Amygdala (tissue), 56 donors: ENCODE results near the gene MICALL1.
"Not testable (repeated sequence)": the region's sequence is repeated elsewhere in the genome, so short reads cannot be mapped to it uniquely, and the experiment has no call there.

ENCODE experiments used
- DNase-seq, 56 donors: peaks; one replicate each; lab custom pipeline; 2025; lab: John Stamatoyannopoulos, UW

MICALL1 gene

GRCh38 chr22:37925767-37926166 lies 19.7 kb downstream of the MICALL1 start:
- no peak for DNase-seq

GRCh38 chr22:37926358-37926757 lies 20.3 kb downstream of the MICALL1 start:
- no peak for DNase-seq

GRCh38 chr22:37926771-37927636 lies 20.9 kb downstream of the MICALL1 start:
- DNase-seq = no peak

GRCh38 chr22:37927637-37927936 lies 21.5 kb downstream of the MICALL1 start:
- no peak for DNase-seq

- DNase-seq = no peak
Measured at GRCh38 chr22:37929390-37929789, 23.3 kb downstream of the MICALL1 start.

- peak in 17 of 56 donors; percentile 4 to 57 (median 21) for DNase-seq
Measured at GRCh38 chr22:37930270-37930951, 24.3 kb downstream of the MICALL1 start.

GRCh38 chr22:37930952-37931440 lies 24.9 kb downstream of the MICALL1 start:
- DNase-seq = no peak

- no peak for DNase-seq
Measured at GRCh38 chr22:37931893-37932389, 25.8 kb downstream of the MICALL1 start.

- DNase-seq = no peak
Measured at GRCh38 chr22:37932401-37932800, 26.3 kb downstream of the MICALL1 start.

GRCh38 chr22:37932821-37933578 lies 26.9 kb downstream of the MICALL1 start:
- peak in 1 of 56 donors; percentile 7 for DNase-seq

- DNase-seq = peak in 54 of 56 donors; percentile 10 to 88 (median 61)
Measured at GRCh38 chr22:37933711-37934376, 27.7 kb downstream of the MICALL1 start.

- DNase-seq = no peak
Measured at GRCh38 chr22:37940698-37941376, 34.7 kb downstream of the MICALL1 start.

- DNase-seq = no peak
Measured at GRCh38 chr22:37942133-37942532, 36.0 kb downstream of the MICALL1 start.

GRCh38 chr22:37943136-37943824 lies 37.2 kb downstream of the MICALL1 start:
- no peak for DNase-seq

- DNase-seq = no peak
Measured at GRCh38 chr22:37943825-37944198, 37.7 kb downstream of the MICALL1 start.

- not testable (repeated sequence) for DNase-seq
Measured at GRCh38 chr22:37944423-37944822, 38.3 kb downstream of the MICALL1 start.

- DNase-seq = not testable (repeated sequence)
Measured at GRCh38 chr22:37947142-37947795, 41.2 kb downstream of the MICALL1 start.

GRCh38 chr22:37951305-37951704 lies 45.2 kb downstream of the MICALL1 start:
- no peak for DNase-seq

- not testable (repeated sequence) for DNase-seq
Measured at GRCh38 chr22:37952629-37953028, 46.5 kb downstream of the MICALL1 start.
